Globus pallidus (tissue), 1 donor: Measurements from ENCODE around the gene SPPL3.
"Not testable (repeated sequence)": the region's sequence is repeated elsewhere in the genome, so short reads cannot be mapped to it uniquely, and the experiment has no call there.

Experiments used
- DNase-seq: peaks from one replicate; pipeline ENCODE4 v3.0.0-alpha.2; 2015; ENCODE audit warnings: low spot score

SPPL3 gene

GRCh38 chr12:120904197-120904773, at the start of gene SPPL3:
Gene SPPL3 (minus strand): TSS chr12:120904358. CDS start chr12:120903867, 491 bp downstream.
- DNase-seq, result peak; percentile 88

- DNase-seq, result no peak
Measured at GRCh38 chr12:120950807-120951206, 46.6 kb upstream of the SPPL3 start.

- DNase-seq, result not testable (repeated sequence)
Measured at GRCh38 chr12:120950260-120950799, 46.2 kb upstream of the SPPL3 start.

GRCh38 chr12:120945516-120945915, 41.4 kb upstream of the SPPL3 start:
- not testable (repeated sequence) for DNase-seq

GRCh38 chr12:120944645-120945217, 40.6 kb upstream of the SPPL3 start:
- peak; percentile 4 for DNase-seq

GRCh38 chr12:120943482-120943881, 39.3 kb upstream of the SPPL3 start:
- no peak for DNase-seq

GRCh38 chr12:120941846-120942405, 37.8 kb upstream of the SPPL3 start:
- no peak for DNase-seq

GRCh38 chr12:120941412-120941811, 37.3 kb upstream of the SPPL3 start:
- no peak for DNase-seq

GRCh38 chr12:120940799-120941198, 36.6 kb upstream of the SPPL3 start:
- DNase-seq, result no peak

- peak; percentile 2 for DNase-seq
Measured at GRCh38 chr12:120940006-120940405, 35.8 kb upstream of the SPPL3 start.

GRCh38 chr12:120939523-120939922, 35.4 kb upstream of the SPPL3 start:
- peak; percentile 70 for DNase-seq

- no peak for DNase-seq
Measured at GRCh38 chr12:120938496-120938895, 34.3 kb upstream of the SPPL3 start.

- peak; percentile 33 for DNase-seq
Measured at GRCh38 chr12:120936197-120936596, 32.0 kb upstream of the SPPL3 start.

- no peak for DNase-seq
Measured at GRCh38 chr12:120933786-120934185, 29.6 kb upstream of the SPPL3 start.

- DNase-seq, result no peak
Measured at GRCh38 chr12:120932956-120933526, 28.9 kb upstream of the SPPL3 start.

GRCh38 chr12:120932058-120932457, 27.9 kb upstream of the SPPL3 start:
- no peak for DNase-seq

GRCh38 chr12:120930032-120930431, 25.9 kb upstream of the SPPL3 start:
- DNase-seq, result no peak

- no peak for DNase-seq
Measured at GRCh38 chr12:120928864-120929652, 24.9 kb upstream of the SPPL3 start.

GRCh38 chr12:120925740-120926563, 21.8 kb upstream of the SPPL3 start:
- DNase-seq, result no peak

- no peak for DNase-seq
Measured at GRCh38 chr12:120922279-120922678, 18.1 kb upstream of the SPPL3 start.

GRCh38 chr12:120921637-120922036, 17.5 kb upstream of the SPPL3 start:
- DNase-seq, result no peak
